Gastrocnemius medialis (tissue), 4 donors: ENCODE measurements around the gene CGNL1. TPM values are rescaled to one million over a fixed set of nuclear protein-coding genes. Genes with fewer than 3 reads are reported as not detected.

ENCODE experiments used
- ATAC-seq, 2 donors: fragments of 150-250 bp; one replicate each; pipeline ENCODE4 v1.9.1; 2016
- DNase-seq, 2 donors: peaks; one replicate each; pipeline ENCODE4 v3.0.0-alpha.2; 2019
- H3K27ac ChIP-seq, 4 donors: fragments of 200-600 bp; sonication (generic); 1 replicate in 1 of 4; 2 replicates in 3 of 4; pipeline ENCODE4 v1.5.1; 2016 to 2018; ENCODE audit warnings: mild to moderate bottlenecking in 2 of 4, moderate library complexity in 1 of 4
- H3K27me3 ChIP-seq, 3 donors: fragments of 200-600 bp; sonication (generic) in 2 of 3; 1 replicate in 1 of 3; 2 replicates in 2 of 3; pipeline versions ENCODE4 v1.5.1 to v1.6.0; 2016 to 2019; ENCODE audit warnings: mild to moderate bottlenecking in 1 of 3, moderate library complexity in 1 of 3
- H3K36me3 ChIP-seq, 2 donors: fragments of 200-600 bp; sonication (generic) in 1 of 2; one replicate each; pipeline ENCODE4 v1.5.1; 2017 to 2018
- H3K4me1 ChIP-seq, 2 donors: fragments of 200-600 bp; sonication (generic) in 1 of 2; one replicate each; pipeline ENCODE4 v1.5.1; 2016 to 2017; ENCODE audit warnings: mild to moderate bottlenecking in 2 of 2
- H3K4me3 ChIP-seq, 4 donors: fragments of 200-600 bp; sonication (generic) in 3 of 4; 1 replicate in 1 of 4; 2 replicates in 3 of 4; pipeline ENCODE4 v1.5.1; 2016 to 2019; ENCODE audit warnings: mild to moderate bottlenecking in 2 of 4
- H3K9me3 ChIP-seq, 3 donors: fragments of 200-600 bp; sonication (generic) in 2 of 3; 1 replicate in 1 of 3; 2 replicates in 2 of 3; pipeline ENCODE4 v1.5.1; 2016 to 2019
- CTCF ChIP-seq, 5 experiments: fragments of 450-650 bp in 3 of 5; fragments of 200-600 bp in 2 of 5; sonication (generic) in 2 of 5; IDR thresholded peaks in 4 of 5; conservative IDR thresholded peaks in 1 of 5; 1 replicate in 4 of 5; 2 replicates in 1 of 5; pipeline ENCODE4 v1.5.1; 2016 to 2019; ENCODE audit warnings: antibody characterized with exemption in 5 of 5, mild to moderate bottlenecking in 3 of 5, moderate library complexity in 3 of 5
- POLR2A ChIP-seq, 2 donors: fragments of 450-650 bp; IDR thresholded peaks; one replicate each; pipeline ENCODE4 v1.6.1; 2017; ENCODE audit warnings: antibody characterized with exemption in 2 of 2, mild to moderate bottlenecking in 2 of 2, moderate library complexity in 2 of 2
- in situ Hi-C, 4 donors: fragments of 200-750 bp; cut with MboI; loops; one replicate each; pipeline versions ENCODE4 v1.15.0 to v1.8.0; 2017; ENCODE audit warnings: low sequenced_read_pairs in 4 of 4
- intact Hi-C: fragments of 100-400 bp; cut with DNase I; formaldehyde crosslinking; loops from one replicate; pipeline ENCODE4 v1.15.1; 2023; ENCODE audit warnings: low total_unique reads
- total RNA-seq, 4 donors: library from RNA; depleted of rRNA; stranded (reverse); fragments of >200 nt; gene quantifications; one replicate each; pipeline versions ENCODE4 v1.1.0 to v1.2.3, GENCODE V29; 2016

CGNL1 gene
- total RNA-seq, 4 donors from 2014 or later, result 0.15 to 0.85 (median 0.49) TPM

- no peaks in the 10 kb centered on the region for H3K36me3 ChIP-seq
- no peaks in the 10 kb centered on the region for H3K4me1 ChIP-seq
- intact Hi-C loops (no loop called here), in situ Hi-C loops (no loop called here)
- no peak overlapping the region for H3K27ac ChIP-seq
- no peak for ATAC-seq
- no peak for DNase-seq
- H3K4me3 ChIP-seq, result no peak overlapping the region
- H3K9me3 ChIP-seq, result no peaks in the 10 kb centered on the region
- H3K27me3 ChIP-seq, result no peaks in the 10 kb centered on the region
- TF ChIP-seq POLR2A (IDR thresholded peaks at IDR 0.05), result no peak
- TF ChIP-seq CTCF (IDR thresholded peaks at IDR 0.05 in 4 of 5, conservative IDR thresholded peaks at IDR 0.05 in 1 of 5), result no peak
These were observed 67.2 kb downstream of the CGNL1 start for GRCh38 chr15:57443486-57443885.

- H3K27ac ChIP-seq, result no peak overlapping the region
- intact Hi-C loops (no loop called here), in situ Hi-C loops (no loop called here)
- no peaks in the 10 kb centered on the region for H3K4me1 ChIP-seq
- DNase-seq (peak in 1 of 2 donors; percentile 37), ATAC-seq (peak in 1 of 2 donors; percentile 50)
- TF ChIP-seq POLR2A (IDR thresholded peaks at IDR 0.05) (no peak), CTCF (IDR thresholded peaks at IDR 0.05 in 4 of 5, conservative IDR thresholded peaks at IDR 0.05 in 1 of 5) (no peak)
- H3K27me3 ChIP-seq, result no peaks in the 10 kb centered on the region
- H3K9me3 ChIP-seq, result no peaks in the 10 kb centered on the region
- no peaks in the 10 kb centered on the region for H3K36me3 ChIP-seq
- H3K4me3 ChIP-seq, result no peak overlapping the region
These were observed 68.7 kb downstream of the CGNL1 start for GRCh38 chr15:57444877-57445513.

GRCh38 chr15:57445872-57446271 lies 69.6 kb downstream of the CGNL1 start:
- no peaks in the 10 kb centered on the region for H3K36me3 ChIP-seq
- no peaks in the 10 kb centered on the region for H3K4me1 ChIP-seq
- TF ChIP-seq CTCF (IDR thresholded peaks at IDR 0.05 in 4 of 5, conservative IDR thresholded peaks at IDR 0.05 in 1 of 5), result no peak
- no peak for TF ChIP-seq POLR2A (IDR thresholded peaks at IDR 0.05)
- no peaks in the 10 kb centered on the region for H3K27me3 ChIP-seq
- H3K27ac ChIP-seq, result no peak overlapping the region
- no peak for ATAC-seq
- intact Hi-C loops (no loop called here), in situ Hi-C loops (no loop called here)
- no peaks in the 10 kb centered on the region for H3K9me3 ChIP-seq
- DNase-seq, result no peak
- H3K4me3 ChIP-seq, result no peak overlapping the region

- H3K4me1 ChIP-seq, result no peaks in the 10 kb centered on the region
- no peak for ATAC-seq
- H3K27me3 ChIP-seq, result no peaks in the 10 kb centered on the region
- in situ Hi-C loops (no loop called here), intact Hi-C loops (no loop called here)
- no peak overlapping the region for H3K27ac ChIP-seq
- no peak overlapping the region for H3K4me3 ChIP-seq
- no peak for TF ChIP-seq CTCF (IDR thresholded peaks at IDR 0.05 in 4 of 5, conservative IDR thresholded peaks at IDR 0.05 in 1 of 5)
- TF ChIP-seq POLR2A (IDR thresholded peaks at IDR 0.05), result no peak
- H3K9me3 ChIP-seq, result no peaks in the 10 kb centered on the region
- no peak for DNase-seq
- H3K36me3 ChIP-seq, result no peaks in the 10 kb centered on the region
These were observed 70.1 kb downstream of the CGNL1 start for GRCh38 chr15:57446393-57446792.

DNA sequence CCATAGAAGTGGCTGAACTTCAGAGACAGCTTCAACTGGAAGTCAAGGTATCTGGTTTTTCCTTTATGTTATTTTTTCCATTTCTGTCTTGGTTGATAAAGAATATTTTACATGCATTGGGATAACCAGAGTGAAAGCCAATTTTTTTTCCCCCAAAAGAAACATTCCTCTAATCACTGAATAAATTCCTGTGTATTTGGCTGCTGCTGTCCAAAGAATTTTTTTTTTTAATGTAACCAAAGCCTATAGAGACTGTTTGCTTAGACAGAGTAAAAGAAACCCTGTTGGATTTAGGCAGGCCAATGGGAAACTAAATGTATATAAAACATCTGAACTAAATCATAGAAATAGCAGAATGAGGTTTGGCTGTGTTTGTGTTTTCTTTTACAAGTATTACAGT lies 75.2 kb downstream of the CGNL1 start:
- H3K4me3 ChIP-seq, result no peak overlapping the region
- TF ChIP-seq CTCF (IDR thresholded peaks at IDR 0.05 in 4 of 5, conservative IDR thresholded peaks at IDR 0.05 in 1 of 5), result no peak
- TF ChIP-seq POLR2A (IDR thresholded peaks at IDR 0.05), result no peak
- ATAC-seq (no peak), DNase-seq (no peak)
- intact Hi-C loops (no loop called here), in situ Hi-C loops (no loop called here)
- no peaks in the 10 kb centered on the region for H3K9me3 ChIP-seq
- no peaks in the 10 kb centered on the region for H3K4me1 ChIP-seq
- H3K27ac ChIP-seq, result no peak overlapping the region
- H3K27me3 ChIP-seq, result no peaks in the 10 kb centered on the region
- no peaks in the 10 kb centered on the region for H3K36me3 ChIP-seq
